Measurements from ENCODE around the gene TOMM34. TPM values are rescaled to one million over a fixed set of nuclear protein-coding genes. Genes with fewer than 3 reads are reported as not detected.
A peak's percentile ranks its signal among the peaks of the same experiment; 100 is the strongest.

The TOMM34 gene
- total and polyA plus RNA-seq, 2 of the 13 experiments (the other 11 are each of a cell fraction or from before 2014, with no cell fraction given) = 36.2 to 52.0 TPM

DNA sequence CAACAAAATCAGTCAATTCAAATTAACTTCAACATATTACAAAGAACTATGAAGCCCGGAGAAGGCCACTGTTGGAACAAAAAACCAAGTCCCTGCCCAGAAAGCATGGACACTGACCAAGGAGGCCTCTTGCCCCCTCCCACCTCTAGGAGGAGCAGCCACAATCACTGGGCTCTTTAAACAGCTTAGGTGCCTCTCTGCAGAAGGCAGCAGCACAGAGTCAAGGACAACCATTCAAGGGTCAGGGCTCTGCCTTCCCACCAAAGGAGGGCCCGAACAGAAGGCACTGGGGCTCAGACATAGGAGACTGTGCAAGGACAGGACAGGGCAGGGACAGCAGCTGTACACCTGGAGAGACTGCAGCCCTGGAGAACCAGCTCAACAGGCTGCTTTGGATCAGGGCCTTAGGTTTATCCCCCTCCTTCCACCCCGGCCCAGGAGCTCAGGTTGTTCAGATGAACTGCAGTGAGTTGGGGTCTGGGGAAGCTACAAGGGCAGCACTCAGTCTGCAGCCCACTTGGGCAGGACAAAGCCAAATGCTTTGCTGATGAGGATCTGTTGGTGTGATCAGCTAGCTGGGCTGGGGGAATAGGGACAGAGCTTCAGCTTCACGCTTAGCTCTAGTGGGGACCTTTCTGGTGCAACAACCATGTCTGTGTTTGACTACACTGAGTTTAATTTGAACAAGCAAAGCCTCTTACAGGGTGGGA is 17.8 kb downstream of the TOMM34 start (continued):
- TF ChIP-seq, protein P1, sequence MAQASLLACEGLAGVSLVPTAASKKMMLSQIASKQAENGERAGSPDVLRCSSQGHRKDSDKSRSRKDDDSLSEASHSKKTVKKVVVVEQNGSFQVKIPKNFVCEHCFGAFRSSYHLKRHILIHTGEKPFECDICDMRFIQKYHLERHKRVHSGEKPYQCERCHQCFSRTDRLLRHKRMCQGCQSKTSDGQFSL (CRISPR knock-in tag; IDR thresholded peaks at IDR 0.05) = no peak
- TF ChIP-seq, protein P2, sequence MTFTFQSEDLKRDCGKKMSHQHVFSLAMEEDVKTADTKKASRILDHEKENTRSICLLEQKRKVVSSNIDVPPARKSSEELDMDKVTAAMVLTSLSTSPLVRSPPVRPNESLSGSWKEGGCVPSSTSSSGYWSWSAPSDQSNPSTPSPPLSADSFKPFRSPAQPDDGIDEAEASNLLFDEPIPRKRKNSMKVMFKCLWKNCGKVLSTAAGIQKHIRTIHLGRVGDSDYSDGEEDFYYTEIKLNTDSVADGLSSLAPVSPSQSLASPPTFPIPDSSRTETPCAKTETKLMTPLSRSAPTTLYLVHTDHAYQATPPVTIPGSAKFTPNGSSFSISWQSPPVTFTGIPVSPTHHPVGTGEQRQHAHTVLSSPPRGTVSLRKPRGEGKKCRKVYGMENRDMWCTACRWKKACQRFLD (CRISPR knock-in tag; IDR thresholded peaks at IDR 0.05; ENCODE audit: borderline replicate concordance) = 0 out of 2 replicates have a peak, but pooled peaks have one; percentile 30
- no peak for TF ChIP-seq ZZZ3 (CRISPR knock-in tag; IDR thresholded peaks at IDR 0.05; ENCODE audit: borderline replicate concordance)
- TF ChIP-seq, protein P3, sequence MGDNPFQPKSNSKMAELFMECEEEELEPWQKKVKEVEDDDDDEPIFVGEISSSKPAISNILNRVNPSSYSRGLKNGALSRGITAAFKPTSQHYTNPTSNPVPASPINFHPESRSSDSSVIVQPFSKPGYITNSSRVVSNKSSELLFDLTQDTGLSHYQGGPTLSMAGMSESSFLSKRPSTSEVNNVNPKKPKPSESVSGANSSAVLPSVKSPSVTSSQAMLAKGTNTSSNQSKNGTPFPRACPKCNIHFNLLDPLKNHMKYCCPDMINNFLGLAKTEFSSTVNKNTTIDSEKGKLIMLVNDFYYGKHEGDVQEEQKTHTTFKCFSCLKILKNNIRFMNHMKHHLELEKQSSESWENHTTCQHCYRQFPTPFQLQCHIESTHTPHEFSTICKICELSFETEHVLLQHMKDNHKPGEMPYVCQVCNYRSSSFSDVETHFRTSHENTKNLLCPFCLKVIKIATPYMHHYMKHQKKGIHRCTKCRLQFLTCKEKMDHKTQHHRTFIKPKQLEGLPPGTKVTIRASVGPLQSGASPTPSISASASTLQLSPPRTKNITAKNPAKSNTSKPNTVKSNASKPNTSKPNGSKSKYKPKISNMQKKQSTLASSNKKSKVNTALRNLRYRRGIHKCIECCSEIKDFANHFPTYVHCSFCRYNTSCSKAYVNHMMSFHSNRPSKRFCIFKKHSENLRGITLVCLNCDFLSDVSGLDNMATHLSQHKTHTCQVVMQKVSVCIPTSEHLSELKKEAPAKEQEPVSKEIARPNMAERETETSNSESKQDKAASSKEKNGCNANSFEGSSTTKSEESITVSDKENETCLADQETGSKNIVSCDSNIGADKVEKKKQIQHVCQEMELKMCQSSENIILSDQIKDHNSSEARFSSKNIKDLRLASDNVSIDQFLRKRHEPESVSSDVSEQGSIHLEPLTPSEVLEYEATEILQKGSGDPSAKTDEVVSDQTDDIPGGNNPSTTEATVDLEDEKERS (CRISPR knock-in tag; IDR thresholded peaks at IDR 0.05) = no peak
- no peak for TF ChIP-seq ZNF33B (CRISPR knock-in tag; IDR thresholded peaks at IDR 0.05)
- TF ChIP-seq TAF1 (CRISPR knock-in tag; IDR thresholded peaks at IDR 0.05) = no peak
- TF ChIP-seq RBM22 (optimal IDR thresholded peaks at IDR 0.05; ENCODE audit: low read length) = peak; percentile 63
- no peak for TF ChIP-seq ARID2 (CRISPR knock-in tag; IDR thresholded peaks at IDR 0.05; ENCODE audit: borderline replicate concordance)
- TF ChIP-seq PRMT3 (CRISPR knock-in tag; IDR thresholded peaks at IDR 0.05; ENCODE audit: borderline replicate concordance, low read depth) = no peak
- peak; percentile 43; the same call in 1 of the 2 replicates for TF ChIP-seq NRL (CRISPR knock-in tag; IDR thresholded peaks at IDR 0.05; ENCODE audit: borderline replicate concordance)
- no peak for TF ChIP-seq AGO1 (IDR thresholded peaks at IDR 0.05; ENCODE audit: low read depth, low read length, poor library complexity, severe bottlenecking)
- TF ChIP-seq KDM2A (CRISPR knock-in tag; IDR thresholded peaks at IDR 0.05; ENCODE audit: borderline replicate concordance, low read depth) = 0 out of 2 replicates have a peak, but pooled peaks have one; percentile 30
- TF ChIP-seq ZNF256 (CRISPR knock-in tag; conservative IDR thresholded peaks at IDR 0.05) = no peak
- TF ChIP-seq, protein P4, sequence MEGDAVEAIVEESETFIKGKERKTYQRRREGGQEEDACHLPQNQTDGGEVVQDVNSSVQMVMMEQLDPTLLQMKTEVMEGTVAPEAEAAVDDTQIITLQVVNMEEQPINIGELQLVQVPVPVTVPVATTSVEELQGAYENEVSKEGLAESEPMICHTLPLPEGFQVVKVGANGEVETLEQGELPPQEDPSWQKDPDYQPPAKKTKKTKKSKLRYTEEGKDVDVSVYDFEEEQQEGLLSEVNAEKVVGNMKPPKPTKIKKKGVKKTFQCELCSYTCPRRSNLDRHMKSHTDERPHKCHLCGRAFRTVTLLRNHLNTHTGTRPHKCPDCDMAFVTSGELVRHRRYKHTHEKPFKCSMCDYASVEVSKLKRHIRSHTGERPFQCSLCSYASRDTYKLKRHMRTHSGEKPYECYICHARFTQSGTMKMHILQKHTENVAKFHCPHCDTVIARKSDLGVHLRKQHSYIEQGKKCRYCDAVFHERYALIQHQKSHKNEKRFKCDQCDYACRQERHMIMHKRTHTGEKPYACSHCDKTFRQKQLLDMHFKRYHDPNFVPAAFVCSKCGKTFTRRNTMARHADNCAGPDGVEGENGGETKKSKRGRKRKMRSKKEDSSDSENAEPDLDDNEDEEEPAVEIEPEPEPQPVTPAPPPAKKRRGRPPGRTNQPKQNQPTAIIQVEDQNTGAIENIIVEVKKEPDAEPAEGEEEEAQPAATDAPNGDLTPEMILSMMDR (CRISPR knock-in tag; IDR thresholded peaks at IDR 0.05) = peak; percentile 47; the same call in 1 of the 2 replicates
- TF ChIP-seq ZNF558 (CRISPR knock-in tag; IDR thresholded peaks at IDR 0.05; ENCODE audit: borderline replicate concordance) = no peak
- TF ChIP-seq TSC22D2 (CRISPR knock-in tag; IDR thresholded peaks at IDR 0.05; ENCODE audit: borderline replicate concordance) = no peak
- no peak for TF ChIP-seq ZNF496 (CRISPR knock-in tag; IDR thresholded peaks at IDR 0.05; ENCODE audit: insufficient replicate concordance)
- TF ChIP-seq ZFP41 (CRISPR knock-in tag; IDR thresholded peaks at IDR 0.05; ENCODE audit: borderline replicate concordance) = no peak
- no peak for TF ChIP-seq FOXJ3 (CRISPR knock-in tag; IDR thresholded peaks at IDR 0.05; ENCODE audit: borderline replicate concordance)
